ENCODE results near the gene MTOR. TPM values are rescaled to one million over a fixed set of nuclear protein-coding genes. Genes with fewer than 3 reads are reported as not detected.
"Not testable (repeated sequence)": the region's sequence is repeated elsewhere in the genome, so short reads cannot be mapped to it uniquely, and the experiment has no call there.

Gene MTOR
- total RNA-seq, 3 donors from 2014 or later = 37.9 to 50.5 (median 42.5) TPM

- Histone ChIP-seq H3K4me3 (peak overlapping the region; percentile 100), H3K4me1 (ENCODE audit: low read depth) (peaks cover 10% of the 10 kb centered on the region), H3K36me3 (ENCODE audit: low read depth) (peaks cover 18% of the 10 kb centered on the region), H3K9me3 (no peaks in the 10 kb centered on the region)
- DNase-seq (no peak), ATAC-seq (no peak)
- intact Hi-C loops (cut with DNase I, micrococcal nuclease) = no loop called here
- TF ChIP-seq CTCF (IDR thresholded peaks at IDR 0.05) = no peak
Measured at GRCh38 chr1:11098931-11099309, 163.4 kb downstream of the MTOR start.

GRCh38 chr1:11083784-11084183 lies 178.6 kb downstream of the MTOR start:
- intact Hi-C loops (cut with DNase I, micrococcal nuclease); H3K4me1 ChIP-seq (ENCODE audit: low read depth); H3K4me3 ChIP-seq; ATAC-seq; H3K9me3 ChIP-seq; DNase-seq: not testable (repeated sequence)
- peaks cover 10% of the 10 kb centered on the region for H3K36me3 ChIP-seq (ENCODE audit: low read depth)

GRCh38 chr1:11080931-11081330 lies 181.4 kb downstream of the MTOR start:
- Histone ChIP-seq H3K9me3 (no peaks in the 10 kb centered on the region), H3K36me3 (ENCODE audit: low read depth) (peaks cover 10% of the 10 kb centered on the region), H3K4me1 (ENCODE audit: low read depth) (no peaks in the 10 kb centered on the region), H3K4me3 (no peak overlapping the region)
- ATAC-seq (no peak), DNase-seq (no peak)
- intact Hi-C loops (cut with DNase I, micrococcal nuclease) = no loop called here
- TF ChIP-seq CTCF (IDR thresholded peaks at IDR 0.05) = no peak

- DNase-seq = no peak
- intact Hi-C loops (cut with DNase I, micrococcal nuclease) = no loop called here
- peaks cover 10% of the 10 kb centered on the region for H3K36me3 ChIP-seq (ENCODE audit: low read depth)
Measured at GRCh38 chr1:11078631-11079030, 183.7 kb downstream of the MTOR start.

GRCh38 chr1:11073398-11073797 lies 189.0 kb downstream of the MTOR start:
- H3K4me3 ChIP-seq; H3K36me3 ChIP-seq (ENCODE audit: low read depth); intact Hi-C loops (cut with DNase I, micrococcal nuclease); H3K9me3 ChIP-seq; ATAC-seq; DNase-seq; H3K4me1 ChIP-seq (ENCODE audit: low read depth): not testable (repeated sequence)

More at GRCh38 chr1:11078631-11079030, 183.7 kb downstream of the MTOR start:
- Histone ChIP-seq H3K9me3 (no peaks in the 10 kb centered on the region), H3K4me3 (no peak overlapping the region), H3K4me1 (ENCODE audit: low read depth) (no peaks in the 10 kb centered on the region)
- no peak for ATAC-seq
- no peak for TF ChIP-seq CTCF (IDR thresholded peaks at IDR 0.05)

- H3K9me3 ChIP-seq = no peaks in the 10 kb centered on the region
- H3K4me1 ChIP-seq (ENCODE audit: low read depth) = peaks cover 6% of the 10 kb centered on the region
- TF ChIP-seq CTCF (IDR thresholded peaks at IDR 0.05) = no peak
- peaks cover 8% of the 10 kb centered on the region for H3K36me3 ChIP-seq (ENCODE audit: low read depth)
- H3K4me3 ChIP-seq = no peak overlapping the region
- peak; percentile 44 for ATAC-seq
- intact Hi-C loops (cut with DNase I, micrococcal nuclease) = no loop called here
- no peak for DNase-seq
Measured at GRCh38 chr1:11072216-11072917, 190.0 kb downstream of the MTOR start.

Data from mucosa of descending colon (tissue), 3 donors.